A673 (cell line): ENCODE results near the gene KRAS.

Experiments used
- EZH2 ChIP-seq: fragments of 200-600 bp; sonication (generic); IDR thresholded peaks from 2 replicates; pipeline ENCODE4 v1.6.1; 2017; ENCODE audit warnings: borderline replicate concordance, low read depth, mild to moderate bottlenecking, mixed read lengths, antibody characterized with exemption, low read length; ENCODE audit not compliant: poor library complexity, severe bottlenecking
- TF ChIP-seq, protein P1 (sequence below): fragments of 300-800, 200-600 bp; sonication (generic); conservative IDR thresholded peaks from 2 replicates; pipeline ENCODE4 v1.5.1; 2017; ENCODE audit warnings: low read depth, mild to moderate bottlenecking, antibody characterized with exemption, low read length, moderate library complexity, mixed read lengths

DNA sequence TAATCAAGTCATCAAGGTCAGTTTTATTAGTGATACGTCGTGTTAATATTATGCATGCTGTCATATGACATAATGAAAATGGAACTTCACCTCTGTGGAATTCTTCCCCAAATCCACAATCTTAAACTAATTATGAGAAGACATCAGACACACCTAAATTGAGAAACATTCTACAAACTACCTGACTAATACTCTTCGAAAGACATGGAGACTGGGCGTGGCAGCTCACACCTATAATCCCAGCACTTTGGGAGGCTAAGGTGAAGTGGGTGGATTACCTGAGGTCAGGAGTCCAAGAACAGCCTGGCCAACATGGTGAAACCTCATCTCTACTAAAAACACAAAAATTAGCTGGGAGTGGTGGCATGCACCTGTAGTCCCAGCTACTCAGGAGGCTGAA lies 33.3 kb upstream of the KRAS start:
- TF ChIP-seq, protein P1, sequence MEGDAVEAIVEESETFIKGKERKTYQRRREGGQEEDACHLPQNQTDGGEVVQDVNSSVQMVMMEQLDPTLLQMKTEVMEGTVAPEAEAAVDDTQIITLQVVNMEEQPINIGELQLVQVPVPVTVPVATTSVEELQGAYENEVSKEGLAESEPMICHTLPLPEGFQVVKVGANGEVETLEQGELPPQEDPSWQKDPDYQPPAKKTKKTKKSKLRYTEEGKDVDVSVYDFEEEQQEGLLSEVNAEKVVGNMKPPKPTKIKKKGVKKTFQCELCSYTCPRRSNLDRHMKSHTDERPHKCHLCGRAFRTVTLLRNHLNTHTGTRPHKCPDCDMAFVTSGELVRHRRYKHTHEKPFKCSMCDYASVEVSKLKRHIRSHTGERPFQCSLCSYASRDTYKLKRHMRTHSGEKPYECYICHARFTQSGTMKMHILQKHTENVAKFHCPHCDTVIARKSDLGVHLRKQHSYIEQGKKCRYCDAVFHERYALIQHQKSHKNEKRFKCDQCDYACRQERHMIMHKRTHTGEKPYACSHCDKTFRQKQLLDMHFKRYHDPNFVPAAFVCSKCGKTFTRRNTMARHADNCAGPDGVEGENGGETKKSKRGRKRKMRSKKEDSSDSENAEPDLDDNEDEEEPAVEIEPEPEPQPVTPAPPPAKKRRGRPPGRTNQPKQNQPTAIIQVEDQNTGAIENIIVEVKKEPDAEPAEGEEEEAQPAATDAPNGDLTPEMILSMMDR: no peak
- TF ChIP-seq EZH2: no peak
